ENCODE measurements around the gene NUCB2. TPM values are rescaled to one million over a fixed set of nuclear protein-coding genes. Genes with fewer than 3 reads are reported as not detected.
"Not testable (repeated sequence)": the region's sequence is repeated elsewhere in the genome, so short reads cannot be mapped to it uniquely, and the experiment has no call there.

The NUCB2 gene
- 93.7 TPM for total RNA-seq

GRCh38 chr11:17276236-17277023, at the start of gene NUCB2:
Gene NUCB2, plus strand, starts transcription at chr11:17276739. Its CDS starts 18,585 bp downstream, at chr11:17295324.
- ATAC-seq, result peak; percentile 98

GRCh38 chr11:17228186-17228925, 48.2 kb upstream of the NUCB2 start:
- not testable (repeated sequence) for ATAC-seq

- no peak for ATAC-seq
Observed at GRCh38 chr11:17229481-17230152, 46.9 kb upstream of the NUCB2 start.

- ATAC-seq, result no peak
Observed at GRCh38 chr11:17230867-17231851, 45.4 kb upstream of the NUCB2 start.

GRCh38 chr11:17233101-17233500, 43.4 kb upstream of the NUCB2 start:
- no peak for ATAC-seq

- peak; percentile 98 for ATAC-seq
Observed at GRCh38 chr11:17238377-17238776, 38.2 kb upstream of the NUCB2 start.

- not testable (repeated sequence) for ATAC-seq
Observed at GRCh38 chr11:17239927-17240326, 36.6 kb upstream of the NUCB2 start.

GRCh38 chr11:17240780-17241179, 35.8 kb upstream of the NUCB2 start:
- no peak for ATAC-seq

- ATAC-seq, result not testable (repeated sequence)
Observed at GRCh38 chr11:17242954-17243353, 33.6 kb upstream of the NUCB2 start.

GRCh38 chr11:17244046-17244445, 32.5 kb upstream of the NUCB2 start:
- ATAC-seq, result no peak

- ATAC-seq, result no peak
Observed at GRCh38 chr11:17250561-17251350, 25.8 kb upstream of the NUCB2 start.

GRCh38 chr11:17252704-17253103, 23.8 kb upstream of the NUCB2 start:
- ATAC-seq, result no peak

- peak; percentile 96 for ATAC-seq
Observed at GRCh38 chr11:17256512-17256911, 20.0 kb upstream of the NUCB2 start.

- ATAC-seq, result peak; percentile 78
Observed at GRCh38 chr11:17257196-17257595, 19.3 kb upstream of the NUCB2 start.

GRCh38 chr11:17258670-17259069, 17.9 kb upstream of the NUCB2 start:
- no peak for ATAC-seq

- ATAC-seq, result no peak
Observed at GRCh38 chr11:17259519-17259918, 17.0 kb upstream of the NUCB2 start.

GRCh38 chr11:17260020-17260419, 16.5 kb upstream of the NUCB2 start:
- peak; percentile 31 for ATAC-seq

GRCh38 chr11:17263769-17264168, 12.8 kb upstream of the NUCB2 start:
- ATAC-seq, result peak; percentile 82

- no peak for ATAC-seq
Observed at GRCh38 chr11:17266781-17267180, 9.8 kb upstream of the NUCB2 start.

- ATAC-seq, result peak; percentile 93
Observed at GRCh38 chr11:17267576-17267975, 9.0 kb upstream of the NUCB2 start.

- ATAC-seq, result not testable (repeated sequence)
Observed at GRCh38 chr11:17268500-17268899, 8.0 kb upstream of the NUCB2 start.

Measured in esophagus mucosa (tissue), 1 donor.